GM21576 (cell line): ENCODE measurements around the gene CEP95.

Experiments used
- ATAC-seq: cut with Tn5 transposase; IDR thresholded peaks from one replicate; pipeline ENCODE4 v1.9.1; 2021; ENCODE audit warnings: mild to moderate bottlenecking, moderate library complexity; ENCODE audit not compliant: unreplicated experiment

The CEP95 gene

GRCh38 chr17:64515829-64516228 is 9.1 kb downstream of the CEP95 start:
- no peak for ATAC-seq

- no peak for ATAC-seq
Observed at GRCh38 chr17:64519601-64520000, 12.8 kb downstream of the CEP95 start.

DNA sequence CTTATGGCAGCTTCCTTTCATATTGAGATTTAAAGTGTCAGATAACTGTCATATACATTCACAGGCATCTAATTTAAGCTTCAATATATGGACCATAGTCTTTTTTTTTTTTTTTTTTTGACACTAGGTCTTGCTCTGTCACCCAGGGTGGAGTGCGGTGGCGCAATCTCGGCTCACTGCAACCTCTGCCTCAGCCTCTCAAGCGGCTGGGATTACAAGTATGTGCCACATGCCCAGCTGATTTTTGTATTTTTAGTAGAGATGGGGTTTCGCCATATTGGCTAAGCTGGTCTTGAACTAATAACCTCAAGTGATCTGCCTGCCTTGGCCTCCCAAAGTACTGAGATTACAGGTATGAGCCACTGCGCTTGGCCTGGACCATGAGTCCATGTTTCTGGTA is 13.6 kb downstream of the CEP95 start:
- no peak for ATAC-seq

DNA sequence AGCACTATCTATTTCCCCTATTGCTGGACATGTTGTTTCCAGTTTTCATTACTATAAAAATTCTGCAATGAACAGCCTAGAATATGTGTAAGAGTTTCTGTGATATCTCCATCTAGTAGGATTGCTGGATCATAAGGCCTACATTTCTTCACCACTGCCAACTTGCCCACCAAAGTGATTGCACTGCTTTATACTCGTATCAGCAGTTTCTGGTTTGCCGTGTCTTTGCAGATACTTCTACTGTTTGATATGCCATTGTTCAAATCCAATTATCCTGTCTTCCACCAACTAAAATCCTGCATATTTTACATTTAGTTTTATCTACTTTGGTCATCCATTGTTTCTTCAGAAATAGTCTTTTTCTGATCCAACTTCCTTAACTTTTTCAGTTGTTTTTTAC is 21.1 kb downstream of the CEP95 start:
- no peak for ATAC-seq

DNA sequence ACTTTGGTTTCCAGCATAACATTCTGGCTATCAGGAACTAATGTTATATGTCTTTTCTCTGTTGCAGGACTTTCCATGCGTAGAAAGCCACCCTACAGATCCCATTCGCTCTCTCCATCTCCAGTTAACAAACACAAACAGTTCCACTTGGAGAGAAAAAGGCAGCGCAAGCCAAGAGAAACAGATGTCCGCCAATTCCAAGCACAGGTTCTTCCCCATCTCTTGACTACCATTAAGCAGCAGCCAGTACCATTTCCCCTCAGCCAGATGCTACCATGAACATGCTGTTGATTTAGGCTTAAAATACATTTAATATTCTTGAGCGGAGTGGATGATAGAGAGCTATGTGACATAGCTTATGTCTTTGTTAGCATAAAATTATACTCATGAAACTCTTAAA is 22.4 kb downstream of the CEP95 start:
- no peak for ATAC-seq

DNA sequence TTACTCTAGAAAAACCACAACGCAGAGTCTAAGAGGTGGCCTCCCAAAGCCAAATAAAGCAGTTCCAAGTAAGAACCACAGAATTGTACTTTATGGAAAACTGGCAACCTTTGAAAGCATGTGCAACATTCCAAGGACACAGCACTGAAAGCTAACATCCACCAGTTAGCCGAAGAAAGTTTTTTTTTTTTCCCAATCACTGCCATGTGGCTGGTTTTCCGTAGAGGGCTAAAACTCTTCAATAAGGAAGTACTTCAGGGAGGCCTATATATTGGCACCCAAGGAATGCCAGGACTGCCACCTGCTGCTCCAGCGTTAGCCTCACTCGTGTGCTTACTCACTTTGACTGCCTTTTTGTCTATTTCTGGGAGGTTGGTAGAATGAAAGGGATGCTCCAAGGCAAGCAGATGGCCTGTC is 25.2 kb downstream of the CEP95 start:
- no peak for ATAC-seq

- no peak for ATAC-seq
Observed at GRCh38 chr17:64532409-64532808, 25.6 kb downstream of the CEP95 start.

DNA sequence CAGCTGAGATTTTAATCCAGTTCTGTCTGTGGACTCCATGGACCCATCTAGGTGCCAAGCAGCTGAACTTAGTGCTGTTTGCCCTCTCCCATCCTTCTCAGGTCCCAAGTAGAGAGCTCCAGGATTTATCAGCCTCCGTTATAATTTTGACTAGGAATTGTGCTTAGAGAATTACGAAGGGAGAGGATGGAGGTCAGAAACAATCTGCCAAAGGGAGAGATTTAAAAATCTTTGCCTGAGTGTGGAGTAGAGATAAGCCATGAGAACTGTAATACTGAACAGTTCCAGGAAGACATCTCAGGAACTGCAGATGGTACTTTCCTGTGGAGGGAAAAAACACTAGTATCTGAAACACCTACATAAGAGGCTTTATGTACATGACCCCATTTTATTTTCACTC is 27.0 kb downstream of the CEP95 start:
- ATAC-seq: no peak

DNA sequence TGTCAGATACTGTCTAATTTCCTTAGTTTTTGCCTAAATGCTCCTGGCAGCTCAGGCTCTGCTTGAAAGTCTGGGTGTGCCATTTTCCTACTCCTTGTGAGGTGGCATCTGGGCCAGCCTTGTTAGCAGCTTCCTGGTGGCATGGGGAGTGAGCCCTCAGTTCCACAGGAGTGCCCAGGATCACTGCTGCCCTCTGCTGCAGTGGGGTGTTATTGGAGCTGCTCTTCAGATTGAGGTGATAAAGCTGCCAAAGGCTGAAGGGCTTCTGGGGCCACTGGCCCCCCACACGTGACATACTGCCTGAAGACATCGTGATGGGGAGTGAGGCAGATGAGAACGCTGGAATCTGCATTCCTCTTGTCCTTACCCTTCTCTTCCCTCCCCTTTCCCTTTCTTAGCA is 27.4 kb downstream of the CEP95 start:
- no peak for ATAC-seq

DNA sequence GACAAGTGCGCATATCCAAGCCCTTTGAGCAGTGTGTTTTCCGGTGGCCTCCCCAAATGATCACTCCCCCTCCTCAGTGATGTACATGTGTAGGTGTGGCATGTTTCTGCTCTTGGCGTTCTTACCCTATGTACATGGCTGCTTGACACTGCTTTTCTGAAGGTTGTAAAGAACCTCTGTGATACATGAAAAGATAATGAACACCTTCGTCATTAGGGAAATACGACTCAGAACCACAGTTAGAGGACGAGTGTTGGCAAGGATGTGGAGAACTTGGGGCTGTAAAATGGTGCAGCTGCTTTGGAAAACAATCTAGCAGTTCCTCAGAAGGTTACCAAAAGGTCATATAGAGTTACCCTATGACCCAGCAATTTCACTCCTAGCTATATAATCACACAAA is 28.6 kb downstream of the CEP95 start:
- no peak for ATAC-seq

GRCh38 chr17:64536913-64537312 is 30.1 kb downstream of the CEP95 start:
- ATAC-seq: no peak

- no peak for ATAC-seq
Observed at GRCh38 chr17:64537488-64537887, 30.7 kb downstream of the CEP95 start.

DNA sequence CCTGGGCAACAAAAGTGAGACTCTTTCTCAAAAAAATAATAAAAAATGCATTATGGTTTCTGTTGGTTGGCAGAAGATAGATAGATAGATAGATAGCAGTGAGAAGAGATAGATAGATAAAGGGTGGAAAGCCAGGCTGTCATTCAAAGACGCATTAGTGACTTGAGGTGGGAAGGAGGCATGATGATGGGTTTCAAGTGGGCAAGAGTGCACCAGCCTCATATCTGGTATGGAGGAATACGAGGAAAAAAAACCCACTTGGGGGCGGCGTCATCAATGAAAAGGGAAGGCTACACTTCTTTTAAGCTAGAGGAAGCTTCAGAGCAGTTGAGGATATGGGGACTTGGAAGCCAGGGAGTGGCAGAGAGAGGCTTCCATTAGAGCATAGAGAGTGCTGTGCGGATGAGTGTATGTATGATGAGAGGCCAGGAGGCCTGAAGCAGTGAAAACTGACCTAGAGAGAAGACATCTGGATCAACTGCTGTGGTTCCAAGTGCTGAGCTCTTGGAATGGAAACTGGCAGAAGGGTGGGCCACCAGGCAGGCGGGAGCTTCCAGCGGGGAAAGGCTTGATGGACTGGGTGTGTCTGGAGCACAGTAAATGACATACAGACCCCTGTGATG is 31.8 kb downstream of the CEP95 start:
- ATAC-seq: no peak

- ATAC-seq: no peak
Observed at GRCh38 chr17:64540118-64540776, 33.5 kb downstream of the CEP95 start.

DNA sequence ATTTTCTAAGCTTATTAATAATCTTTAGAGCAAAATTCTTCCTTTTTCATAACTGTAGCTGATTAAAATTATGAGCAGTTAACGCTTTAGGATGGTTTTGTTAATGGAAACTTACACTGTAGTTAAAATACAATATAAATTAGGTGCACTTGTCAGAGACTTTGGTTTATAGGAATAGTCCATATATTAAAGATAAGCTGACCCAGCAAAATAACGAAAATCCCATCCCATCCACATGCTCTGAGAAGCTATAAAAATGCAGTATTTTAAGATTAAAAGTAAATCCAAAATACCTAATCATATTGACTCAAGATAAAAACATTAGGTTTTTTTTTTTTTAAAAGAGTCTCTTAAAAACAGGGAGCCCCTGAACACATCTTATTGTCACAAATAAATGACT is 38.0 kb downstream of the CEP95 start:
- ATAC-seq: no peak

DNA sequence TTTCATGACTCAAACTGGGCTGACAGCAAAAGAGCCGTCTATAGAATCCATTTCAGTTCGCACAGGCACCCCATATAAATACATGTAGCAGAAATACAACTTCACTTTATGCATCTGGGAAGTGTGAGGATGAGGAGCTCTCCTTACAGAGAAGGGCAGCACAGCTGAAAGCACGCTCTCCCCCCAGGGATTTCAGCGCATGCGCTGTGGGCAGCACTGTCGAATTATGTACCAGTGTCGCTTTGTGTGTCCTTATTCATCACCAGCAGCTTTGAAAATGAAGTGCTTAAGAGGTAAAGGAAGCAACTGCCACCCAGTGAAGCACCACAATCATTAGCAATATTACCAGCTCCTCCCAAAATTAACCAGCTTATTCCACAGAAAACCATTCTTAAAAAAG is 39.9 kb downstream of the CEP95 start:
- no peak for ATAC-seq

DNA sequence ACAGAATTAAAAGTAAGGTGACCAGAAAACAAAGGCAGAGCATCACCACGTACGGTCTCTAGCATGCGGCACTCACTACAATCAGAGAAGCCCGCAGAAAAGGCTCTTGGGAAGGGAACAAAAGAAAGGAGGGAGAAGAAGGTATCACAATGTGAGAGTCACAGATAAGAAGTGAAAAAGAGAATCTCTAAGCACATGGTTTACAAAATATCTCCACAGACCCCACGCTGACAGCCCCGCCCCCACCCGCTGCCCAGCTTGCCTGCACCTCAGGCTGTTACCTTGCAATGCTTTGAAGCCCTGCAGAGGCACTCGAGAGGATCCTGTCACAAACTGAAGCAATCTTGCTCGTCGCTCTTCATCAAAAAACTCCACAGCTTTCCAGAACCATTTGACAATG is 40.5 kb downstream of the CEP95 start:
- ATAC-seq: no peak

GRCh38 chr17:64551461-64551860 is 44.7 kb downstream of the CEP95 start:
- no peak for ATAC-seq

- no peak for ATAC-seq
Observed at GRCh38 chr17:64554028-64554637, 47.4 kb downstream of the CEP95 start.

DNA sequence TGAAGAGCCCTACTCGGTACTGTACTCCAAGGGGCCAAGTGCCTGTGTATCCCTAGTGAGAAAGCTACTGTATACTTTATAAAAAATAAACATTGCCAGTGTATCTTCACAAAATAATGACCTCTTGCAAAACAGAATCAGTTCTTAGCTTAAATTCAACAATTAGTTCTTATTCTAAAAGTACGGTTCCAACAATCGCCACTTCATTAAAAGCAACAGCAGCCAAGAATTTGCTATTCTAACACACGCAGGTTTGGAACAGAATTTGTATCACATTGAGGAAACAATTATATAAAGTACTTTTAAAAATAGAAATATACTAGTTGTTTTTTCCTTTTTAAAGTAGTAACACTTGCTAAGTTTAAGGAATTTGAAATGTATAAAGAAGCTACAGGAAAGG is 48.5 kb downstream of the CEP95 start:
- ATAC-seq: no peak

DNA sequence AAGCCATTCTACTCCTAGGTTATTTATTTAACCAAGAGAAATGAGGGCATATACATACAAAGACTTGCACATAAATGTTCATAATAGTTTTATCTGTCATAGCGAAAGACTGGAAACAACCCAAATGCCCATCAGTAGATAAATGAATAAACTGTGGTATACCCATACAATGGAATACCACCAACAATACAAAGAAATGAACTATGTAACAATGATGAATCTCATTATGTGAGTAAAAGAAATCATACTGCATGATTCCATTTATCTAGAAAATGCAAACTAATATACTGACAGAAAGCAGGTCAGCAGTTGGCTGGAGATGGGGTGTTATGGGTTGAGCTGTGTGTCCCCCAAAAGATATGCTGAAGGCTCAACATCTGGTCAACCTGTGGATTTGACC is 57.3 kb downstream of the CEP95 start:
- ATAC-seq: no peak

DNA sequence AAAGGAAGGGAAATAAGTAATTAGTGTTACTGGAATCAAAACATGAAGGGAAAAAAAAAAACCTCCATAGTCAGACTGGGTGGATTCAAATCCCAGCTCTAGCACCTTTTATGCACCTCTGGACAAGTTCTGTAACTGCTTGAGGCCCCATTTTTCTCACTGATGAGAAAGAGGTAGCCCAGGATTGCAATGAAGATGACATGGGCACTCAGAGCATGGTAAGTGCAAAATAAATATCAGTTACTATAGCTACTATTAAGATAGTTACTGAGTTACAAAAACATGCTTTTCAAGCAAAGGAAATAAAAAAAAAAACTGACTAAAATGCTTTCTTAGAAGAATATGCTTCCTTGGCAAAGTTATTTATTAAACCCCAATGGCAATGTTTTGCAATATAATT is 58.8 kb downstream of the CEP95 start:
- ATAC-seq: no peak

- ATAC-seq: no peak
Observed at GRCh38 chr17:64571746-64572145, 65.0 kb downstream of the CEP95 start.
